A549 (cell line): ENCODE results near the gene ERBB2.

Experiments used
- BHLHE40 ChIP-seq: IDR thresholded peaks from 2 replicates; pipeline ENCODE4 v1.6.1; 2012; ENCODE audit warnings: low read depth, low read length, inconsistent platforms
- CEBPB ChIP-seq, 2 experiments: fragments of >200 bp in 1 of 2; sonication (Bioruptor Twin) in 1 of 2; formaldehyde crosslinking in 1 of 2; IDR thresholded peaks; 2 replicates each; pipeline ENCODE4 v1.6.1; 2012 to 2016
- CHD2 ChIP-seq: fragments of 150-350 bp; IDR thresholded peaks from 2 replicates; pipeline ENCODE4 v1.6.1; 2014; ENCODE audit warnings: low read length; ENCODE audit not compliant: partially characterized antibody
- EP300 ChIP-seq, 2 experiments: fragments of >200 bp; sonication (Bioruptor Twin); formaldehyde crosslinking; IDR thresholded peaks; 2 replicates in 1 of 2; 3 replicates in 1 of 2; pipeline ENCODE4 v1.6.1; 2016 to 2017
- POLR2A ChIP-seq: IDR thresholded peaks from 2 replicates; pipeline ENCODE4 v1.6.1; 2012; ENCODE audit warnings: mild to moderate bottlenecking, low read length
- RARB ChIP-seq: fragments of 250-450 bp; sonication (Bioruptor Pico); IDR thresholded peaks from 2 replicates; pipeline ENCODE4 v1.8.0; 2021; ENCODE audit warnings: mild to moderate bottlenecking, moderate library complexity
- RNF2 ChIP-seq: fragments of 200-600 bp; sonication (generic); IDR thresholded peaks from 2 replicates; pipeline ENCODE4 v1.6.1; 2016; ENCODE audit warnings: low read depth, mild to moderate bottlenecking, antibody characterized with exemption, moderate library complexity, borderline replicate concordance
- TF ChIP-seq, protein P1 (sequence below): fragments of >200 bp; sonication (Bioruptor Twin); formaldehyde crosslinking; IDR thresholded peaks from 3 replicates; pipeline ENCODE4 v1.5.1; 2016
- TF ChIP-seq, protein P2 (sequence below): IDR thresholded peaks from 2 replicates; pipeline ENCODE4 v1.6.1; 2012

DNA sequence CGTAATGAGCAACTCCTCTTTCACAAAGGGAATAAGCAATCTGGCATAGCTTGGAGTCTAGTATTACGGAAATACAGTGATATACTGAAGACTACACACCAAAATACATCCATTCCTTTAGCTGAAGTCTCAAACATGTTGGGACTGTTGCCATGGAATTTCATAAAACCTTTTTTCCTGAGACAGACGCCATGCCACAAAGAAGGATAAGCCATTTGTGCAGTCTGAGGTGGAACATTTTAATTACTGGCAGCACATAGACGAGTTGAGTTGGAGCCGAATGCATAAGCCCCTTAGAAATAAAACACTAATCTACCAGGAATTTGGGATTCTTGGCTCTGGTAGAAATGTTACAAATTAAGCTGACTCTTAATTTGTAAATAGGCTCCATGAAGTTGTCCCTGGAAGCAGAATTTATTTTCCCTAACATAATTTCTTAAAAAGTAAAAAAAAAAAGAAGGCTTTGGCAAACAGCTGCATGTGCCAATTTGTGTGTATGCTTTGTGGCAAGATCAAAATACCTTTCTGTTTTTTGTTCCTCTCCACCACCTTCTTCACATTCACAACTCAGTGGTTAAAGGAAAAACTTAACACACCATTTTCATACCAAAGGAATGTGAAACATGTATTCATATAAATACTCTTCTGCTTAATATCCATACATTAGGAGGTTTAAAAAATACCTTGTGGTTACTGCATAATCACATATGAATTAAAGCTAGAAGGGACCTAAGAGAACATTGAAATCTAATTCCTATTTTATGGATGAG, 63.4 kb downstream of the ERBB2 start:
- TF ChIP-seq, protein P1, sequence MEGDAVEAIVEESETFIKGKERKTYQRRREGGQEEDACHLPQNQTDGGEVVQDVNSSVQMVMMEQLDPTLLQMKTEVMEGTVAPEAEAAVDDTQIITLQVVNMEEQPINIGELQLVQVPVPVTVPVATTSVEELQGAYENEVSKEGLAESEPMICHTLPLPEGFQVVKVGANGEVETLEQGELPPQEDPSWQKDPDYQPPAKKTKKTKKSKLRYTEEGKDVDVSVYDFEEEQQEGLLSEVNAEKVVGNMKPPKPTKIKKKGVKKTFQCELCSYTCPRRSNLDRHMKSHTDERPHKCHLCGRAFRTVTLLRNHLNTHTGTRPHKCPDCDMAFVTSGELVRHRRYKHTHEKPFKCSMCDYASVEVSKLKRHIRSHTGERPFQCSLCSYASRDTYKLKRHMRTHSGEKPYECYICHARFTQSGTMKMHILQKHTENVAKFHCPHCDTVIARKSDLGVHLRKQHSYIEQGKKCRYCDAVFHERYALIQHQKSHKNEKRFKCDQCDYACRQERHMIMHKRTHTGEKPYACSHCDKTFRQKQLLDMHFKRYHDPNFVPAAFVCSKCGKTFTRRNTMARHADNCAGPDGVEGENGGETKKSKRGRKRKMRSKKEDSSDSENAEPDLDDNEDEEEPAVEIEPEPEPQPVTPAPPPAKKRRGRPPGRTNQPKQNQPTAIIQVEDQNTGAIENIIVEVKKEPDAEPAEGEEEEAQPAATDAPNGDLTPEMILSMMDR: no peak
- TF ChIP-seq EP300 (IDR thresholded peaks at IDR 0.05) (no peak), POLR2A (no peak), CEBPB (IDR thresholded peaks at IDR 0.05) (no peak), BHLHE40 (no peak), RARB (CRISPR knock-in tag) (no peak), CHD2 (no peak), RNF2 (no peak)
- TF ChIP-seq, protein P2, sequence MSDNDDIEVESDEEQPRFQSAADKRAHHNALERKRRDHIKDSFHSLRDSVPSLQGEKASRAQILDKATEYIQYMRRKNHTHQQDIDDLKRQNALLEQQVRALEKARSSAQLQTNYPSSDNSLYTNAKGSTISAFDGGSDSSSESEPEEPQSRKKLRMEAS: no peak
